ENCODE measurements around the gene RFC5. TPM values are rescaled to one million over a fixed set of nuclear protein-coding genes. Genes with fewer than 3 reads are reported as not detected.
A peak's percentile ranks its signal among the peaks of the same experiment; 100 is the strongest.

Gene RFC5
- total RNA-seq, 1 donor from 2014 or later = 5.7 TPM

- no peak for DNase-seq (ENCODE audit: low spot score)
These were observed 34.7 kb downstream of the RFC5 start for GRCh38 chr12:118050972-118051910.

DNA sequence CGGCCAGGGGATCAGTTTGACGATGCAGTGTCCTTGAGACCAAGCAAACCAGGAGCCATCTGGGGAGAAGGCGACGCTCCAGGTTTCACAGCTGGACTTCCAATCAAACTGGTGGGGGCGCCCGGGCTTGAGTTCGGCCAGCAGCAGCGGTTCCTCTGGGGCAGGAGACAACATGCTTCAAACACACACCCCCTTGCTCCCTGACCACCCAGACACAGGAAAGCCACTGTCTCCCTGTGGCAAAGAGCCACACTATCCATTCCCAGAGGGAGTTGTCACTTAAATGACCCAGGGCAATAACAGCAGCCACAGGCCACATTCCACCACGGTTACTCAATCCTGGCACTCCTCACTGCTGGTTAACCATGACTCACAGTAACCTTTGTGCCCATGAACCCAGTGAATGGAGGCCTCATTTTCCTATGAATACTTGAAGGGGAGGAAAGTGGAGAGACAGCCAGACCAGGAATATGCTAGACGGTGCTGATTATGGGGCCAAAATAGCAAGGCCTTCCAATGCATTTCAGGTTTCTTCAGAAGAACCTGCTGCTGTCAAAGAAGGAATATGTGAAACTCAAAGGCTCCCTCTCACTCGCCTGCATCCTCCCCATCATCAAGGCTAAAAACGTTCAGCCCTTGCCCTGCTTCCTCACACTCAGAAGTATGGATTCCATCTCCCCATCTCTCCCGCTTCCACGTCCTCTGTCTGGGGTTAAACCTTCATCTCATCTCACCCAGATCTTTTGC, 36.0 kb downstream of the RFC5 start:
- no peak for DNase-seq (ENCODE audit: low spot score)

- DNase-seq (ENCODE audit: low spot score) = no peak
These were observed 36.8 kb downstream of the RFC5 start for GRCh38 chr12:118053071-118053985.

- no peak for DNase-seq (ENCODE audit: low spot score)
These were observed 38.6 kb downstream of the RFC5 start for GRCh38 chr12:118055144-118055557.

DNA sequence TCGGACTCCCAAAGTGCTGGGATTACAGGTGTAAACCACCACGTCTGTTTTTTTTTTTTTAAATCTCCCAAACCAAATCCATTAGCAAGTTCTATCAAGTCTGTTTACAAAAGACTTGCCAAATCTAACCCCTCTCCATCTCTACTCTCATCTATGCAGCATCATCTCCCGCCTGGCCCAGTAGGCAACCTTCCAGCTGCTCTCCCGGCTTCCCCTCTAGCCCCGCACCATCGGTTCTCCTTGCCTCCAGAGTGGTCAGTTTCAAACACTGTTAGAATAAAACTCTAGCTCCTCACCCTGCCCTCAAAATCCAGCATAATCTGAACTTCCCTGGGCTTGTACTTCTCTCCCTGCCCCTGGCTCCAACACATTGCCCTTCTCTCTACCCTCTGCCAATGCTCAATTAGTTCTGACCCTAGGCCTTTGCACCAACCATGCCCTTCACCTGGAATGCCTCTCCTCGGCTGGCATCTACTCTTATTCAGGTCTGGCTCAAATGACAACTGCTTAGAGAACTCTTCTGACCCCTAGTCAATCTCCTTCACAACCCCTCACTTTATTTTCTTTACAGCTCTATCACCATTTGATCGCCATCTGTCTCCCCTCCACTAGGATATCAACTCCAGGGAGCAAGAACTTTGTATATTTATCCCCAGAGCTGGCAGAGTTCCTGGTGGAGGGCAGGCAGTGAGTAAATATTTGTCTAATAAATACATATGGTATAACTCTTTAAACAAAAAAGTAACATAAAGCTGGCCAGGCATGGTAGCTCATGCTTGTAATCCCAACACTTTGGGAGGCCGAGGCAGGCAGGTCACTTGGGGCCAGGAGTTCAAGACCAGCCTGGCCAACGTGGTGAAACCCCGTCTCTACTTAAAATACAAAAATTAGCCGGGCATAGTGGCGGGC, 39.6 kb downstream of the RFC5 start:
- no peak for DNase-seq (ENCODE audit: low spot score)

DNA sequence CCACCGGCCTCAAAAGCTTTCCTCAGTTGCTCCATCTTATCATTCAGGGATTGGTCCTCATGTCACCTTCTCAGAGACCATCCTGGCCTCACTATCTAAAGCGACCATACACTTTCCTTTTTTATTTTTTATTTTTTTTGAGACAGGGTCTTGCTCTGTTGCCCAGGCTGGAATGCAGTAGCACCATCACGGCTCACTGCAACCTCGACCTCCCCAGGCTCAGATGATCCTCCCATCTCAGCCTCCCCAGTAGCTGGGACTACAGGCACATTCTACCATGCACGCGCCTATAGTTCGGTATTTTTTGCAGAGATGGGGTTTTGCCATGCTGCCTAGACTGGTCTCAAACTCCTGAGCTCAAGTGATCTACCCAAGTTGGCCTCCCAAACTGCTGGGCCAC, 41.7 kb downstream of the RFC5 start:
- no peak for DNase-seq (ENCODE audit: low spot score)

- no peak for DNase-seq (ENCODE audit: low spot score)
These were observed 42.4 kb downstream of the RFC5 start for GRCh38 chr12:118058881-118059280.

DNA sequence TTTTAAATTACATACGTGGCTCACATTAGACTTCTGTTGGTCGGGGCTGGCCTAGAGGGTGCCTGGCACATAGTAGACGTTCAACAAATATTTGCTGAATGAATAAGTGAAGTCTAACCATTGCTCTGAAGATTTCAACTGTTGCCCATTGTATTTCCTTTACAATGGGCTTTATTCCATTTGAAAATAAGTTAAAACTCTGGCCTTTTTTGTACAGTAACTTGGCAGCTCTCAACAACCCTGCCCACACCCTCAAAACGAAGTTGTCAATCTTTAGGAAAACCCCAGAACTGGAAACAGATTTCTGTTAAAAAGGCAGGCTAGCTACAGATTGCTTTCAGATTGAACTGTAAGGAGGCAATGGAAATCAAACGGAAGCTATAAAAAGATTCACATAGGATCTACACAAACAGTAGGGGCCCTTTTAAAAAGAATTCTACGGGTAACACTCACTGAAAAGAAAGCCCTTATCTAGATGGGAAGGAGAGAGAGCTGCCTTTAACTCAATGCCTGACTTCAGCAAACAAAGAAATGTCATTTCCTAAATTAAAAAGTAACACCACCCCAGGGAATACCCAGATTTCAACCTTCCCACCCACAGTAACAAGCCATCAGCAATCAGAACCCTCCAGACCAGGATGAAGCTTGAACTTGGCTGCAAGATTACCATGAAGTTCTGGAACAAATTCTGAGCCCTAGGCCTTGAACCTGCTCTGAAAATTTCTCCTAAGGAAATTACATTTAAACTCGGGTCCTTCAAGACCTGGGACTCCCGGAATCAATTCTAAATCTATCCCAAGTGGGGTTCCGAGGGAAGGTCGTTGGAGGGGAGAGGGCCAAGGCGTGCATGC, 43.1 kb downstream of the RFC5 start:
- DNase-seq (ENCODE audit: low spot score) = no peak

DNA sequence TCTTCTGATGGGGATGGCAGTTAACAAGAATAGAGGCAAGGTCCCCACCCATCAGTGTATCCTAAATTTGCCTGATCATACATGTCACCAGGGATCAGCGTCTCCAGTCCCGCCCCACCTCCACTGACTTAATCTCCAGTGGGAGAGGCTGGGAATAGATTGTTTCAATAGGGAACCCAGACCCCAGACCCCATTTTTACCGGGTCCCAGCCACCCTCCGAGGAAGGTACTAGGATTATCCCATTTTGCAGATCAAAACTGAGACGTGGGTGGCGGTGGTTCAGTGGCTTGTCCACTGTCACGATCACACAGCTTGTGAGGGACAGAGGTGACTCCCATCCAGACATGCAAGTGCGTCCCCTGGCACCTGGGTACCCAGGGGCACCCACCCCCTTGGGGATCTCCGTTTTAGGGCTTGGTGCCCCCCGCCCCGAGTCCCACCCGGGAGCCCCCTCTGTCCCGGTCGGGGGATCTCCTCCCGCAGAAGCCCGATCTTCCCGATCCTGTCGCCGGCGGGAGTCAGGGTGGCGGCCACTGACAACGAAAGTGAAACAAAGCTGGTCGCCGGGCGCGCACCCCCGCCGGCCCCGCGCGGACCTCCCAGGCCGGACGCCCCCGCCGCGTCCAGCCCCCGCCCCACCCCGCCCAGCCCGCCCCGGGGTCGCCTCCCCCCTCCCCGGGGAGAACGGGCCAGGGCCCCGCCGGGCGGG, 44.0 kb downstream of the RFC5 start:
- DNase-seq (ENCODE audit: low spot score) = no peak

DNA sequence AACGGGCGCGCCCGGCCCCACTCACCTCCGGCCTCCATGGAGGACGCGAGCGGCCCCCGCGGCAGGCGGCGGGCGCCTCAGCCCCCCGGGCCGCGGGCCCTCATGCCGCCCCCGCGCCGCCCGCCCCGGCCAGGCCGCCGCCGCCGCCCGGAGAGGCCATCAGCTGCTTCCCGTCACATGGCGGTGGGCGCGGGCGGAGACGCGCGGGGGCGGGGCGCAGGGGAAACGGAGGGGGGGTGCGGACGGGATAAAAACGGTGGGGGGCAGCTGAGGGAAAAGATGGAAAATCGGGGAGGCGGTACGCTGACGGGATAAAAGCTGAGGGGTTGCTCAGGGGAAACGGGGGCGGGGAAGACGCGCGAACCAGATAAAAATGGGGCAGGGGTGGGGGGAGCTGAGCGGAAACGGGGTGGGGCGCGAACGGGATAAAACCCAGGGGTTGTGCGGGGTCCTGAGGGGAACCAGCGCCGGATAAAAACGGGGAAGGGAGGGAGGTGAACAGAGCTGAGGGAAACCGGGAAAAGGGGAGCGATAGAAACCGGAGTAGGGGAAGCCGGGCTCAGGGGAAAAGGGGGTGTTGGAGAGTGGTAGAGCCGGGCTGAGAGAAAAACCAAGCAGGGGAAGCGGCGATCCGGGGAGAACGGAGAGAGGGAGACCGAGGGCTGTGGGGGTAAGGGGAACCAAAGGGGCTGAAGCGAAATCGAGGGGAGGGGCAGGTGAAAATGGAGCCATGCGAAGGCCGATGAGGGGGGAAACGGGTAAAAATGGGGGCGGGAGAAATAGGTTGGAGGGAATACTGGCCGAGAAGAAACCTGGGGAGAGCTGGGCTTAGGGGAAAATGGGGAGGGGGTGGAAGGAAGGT, 44.7 kb downstream of the RFC5 start, which contains the start of gene WSB2:
TSS of gene WSB2 (minus strand) at position 169 of the 862 bp plus-strand sequence. CDS start at position 38, 131 bp downstream.
- peak; percentile 93 for DNase-seq (ENCODE audit: low spot score)

DNA sequence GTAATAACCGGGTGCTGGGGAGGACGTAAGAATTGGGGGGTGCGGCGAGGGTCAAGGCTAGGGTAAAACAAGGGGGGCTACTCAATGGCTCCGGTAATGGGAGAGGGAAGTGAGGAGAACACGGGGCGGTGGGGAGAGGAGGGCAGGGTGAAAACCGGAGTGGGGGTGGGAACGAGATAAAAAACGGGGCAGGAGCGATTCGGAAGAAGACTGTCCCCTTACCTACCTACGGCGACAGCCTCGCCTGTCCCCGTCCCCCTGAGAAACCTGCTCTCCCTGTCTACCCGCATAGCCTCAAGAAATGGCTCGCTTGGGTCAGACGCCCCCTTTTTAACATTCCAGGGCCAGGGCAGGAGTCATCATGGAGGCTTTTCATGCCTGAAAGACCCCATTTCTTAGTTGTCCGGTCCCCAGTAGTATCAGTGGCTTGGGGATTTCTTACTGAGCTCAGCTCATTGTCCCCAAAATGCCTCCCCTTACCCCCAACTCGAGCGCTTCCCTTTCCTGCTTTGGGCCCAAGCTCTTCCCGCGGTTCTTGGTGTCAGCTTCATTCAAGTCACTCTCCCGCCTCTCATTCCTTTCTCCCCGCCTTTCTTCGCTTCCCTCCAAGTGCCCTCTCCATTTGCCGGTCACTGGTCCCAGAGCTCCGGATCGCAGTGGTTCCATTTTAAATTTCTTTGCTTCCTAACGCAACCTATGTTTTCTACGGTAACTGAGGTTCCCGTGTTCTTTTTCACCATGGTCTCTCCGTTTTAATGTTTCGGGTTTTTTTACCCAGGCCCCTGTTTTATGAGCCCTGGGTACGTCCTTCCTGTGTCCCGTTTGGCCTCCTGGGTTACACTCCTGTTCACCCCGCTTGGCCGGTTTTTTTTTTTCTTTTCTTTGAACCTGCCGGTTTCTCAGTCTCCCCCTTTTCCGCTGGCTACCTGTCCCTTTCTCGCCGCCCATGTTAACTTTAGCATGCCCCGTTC, 45.7 kb downstream of the RFC5 start:
- DNase-seq (ENCODE audit: low spot score) = no peak

DNA sequence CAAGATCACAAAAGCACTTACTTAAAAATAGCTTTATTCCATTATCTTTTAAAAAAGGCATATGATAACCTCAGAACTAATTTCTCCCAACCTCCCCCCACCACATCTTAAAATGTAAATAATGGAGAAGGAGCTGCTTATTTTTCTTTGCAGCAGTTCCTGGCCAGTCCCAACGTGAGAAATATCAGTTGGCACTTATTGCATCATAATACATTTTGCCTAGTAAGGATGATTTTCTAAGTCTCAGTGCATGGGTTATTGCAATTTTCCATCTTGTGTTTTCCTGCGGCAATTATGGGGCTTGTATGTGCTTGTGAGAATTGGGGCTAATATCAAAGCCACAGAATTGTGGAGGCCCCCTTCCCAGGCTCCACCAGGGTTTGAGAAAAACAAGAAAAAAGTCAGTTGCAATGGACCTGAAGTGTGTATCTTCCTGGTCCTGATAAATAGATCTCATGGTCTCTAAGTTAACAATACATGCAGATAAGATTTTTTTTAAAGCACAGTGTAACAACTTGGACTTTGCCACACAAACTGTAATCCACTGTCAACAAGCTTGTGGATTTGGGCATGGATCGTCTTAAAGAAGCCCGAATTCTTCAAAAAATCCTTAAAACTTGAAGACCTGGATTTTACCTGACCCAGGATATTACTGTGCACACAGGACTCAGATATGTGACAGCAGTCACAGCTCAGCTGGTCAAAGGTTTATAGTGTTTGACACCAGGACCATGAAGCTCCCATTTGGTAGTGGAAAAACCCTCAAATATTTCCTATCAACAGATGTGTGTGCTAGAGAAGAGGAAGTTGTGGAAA, 47.3 kb downstream of the RFC5 start:
- no peak for DNase-seq (ENCODE audit: low spot score)

DNA sequence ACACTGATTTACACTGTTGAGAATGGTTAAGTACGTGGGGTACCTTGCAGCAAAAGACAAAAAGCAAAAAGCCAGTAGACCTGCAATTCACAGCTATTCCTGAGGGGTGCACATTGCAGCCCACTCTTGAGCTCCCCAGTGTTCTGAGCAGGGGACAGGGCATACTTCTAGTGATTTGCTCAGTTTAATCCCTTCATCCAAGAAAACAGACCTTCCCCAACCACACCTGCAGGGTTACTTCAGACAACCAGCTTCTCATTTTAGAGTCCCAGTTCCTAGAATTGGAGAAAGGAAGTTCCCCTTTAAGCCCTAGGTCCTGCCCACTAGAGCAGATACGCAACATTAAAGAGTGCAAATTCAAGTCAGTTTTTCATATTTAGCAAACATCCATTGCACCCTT, 48.1 kb downstream of the RFC5 start:
- DNase-seq (ENCODE audit: low spot score) = no peak

DNA sequence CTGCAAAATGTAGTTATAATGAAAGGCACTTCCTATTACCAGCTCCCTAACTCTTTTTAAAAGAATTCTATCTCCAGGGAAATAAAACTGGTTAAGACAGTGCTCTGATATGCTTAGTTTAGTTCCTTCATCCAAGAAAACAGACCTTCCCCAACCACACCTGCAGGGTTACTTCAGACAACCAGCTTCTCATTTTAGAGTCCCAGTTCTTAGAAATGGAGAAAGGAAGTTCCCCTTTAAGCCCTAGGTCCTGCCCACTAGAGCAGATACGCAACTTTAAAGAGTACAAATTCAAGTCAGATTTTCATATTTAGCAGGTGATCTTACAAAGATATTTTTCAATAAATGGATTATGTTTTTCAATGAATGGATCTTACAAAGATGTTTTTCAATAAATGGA, 48.9 kb downstream of the RFC5 start:
- DNase-seq (ENCODE audit: low spot score) = no peak

- no peak for DNase-seq (ENCODE audit: low spot score)
These were observed 51.9 kb downstream of the RFC5 start for GRCh38 chr12:118068445-118068844.

Data from mesenteric fat pad (tissue), 1 donor.